Endometrial microvascular endothelial cells (primary cell): Measurements from ENCODE around the gene CORO7. TPM values are rescaled to one million over a fixed set of nuclear protein-coding genes. Genes with fewer than 3 reads are reported as not detected.

Experiments
- total RNA-seq: library from RNA; depleted of rRNA; stranded (reverse); fragments of >200 nt; gene quantifications from one replicate; pipeline ENCODE4 v1.2.3, GENCODE V29; 2015; ENCODE audit errors: inconsistent ontology term

The CORO7 gene
- total RNA-seq, 1 donor from 2014 or later: 28.6 TPM

Other genes starting within 250 kb of the CORO7 start
- not detected for gene SRL, start 174.5 kb downstream of the CORO7 start, total RNA-seq
- gene TFAP4, start 143.6 kb downstream of the CORO7 start, total RNA-seq: 2.9 TPM
- gene GLIS2, start 100.5 kb downstream of the CORO7 start, total RNA-seq: 2.8 TPM
- gene PAM16, start 65.3 kb downstream of the CORO7 start, total RNA-seq: 39.7 TPM
- gene VASN, start 44.7 kb downstream of the CORO7 start, total RNA-seq: 0.09 TPM
- gene DNAJA3, start 9.3 kb upstream of the CORO7 start, total RNA-seq: 48.5 TPM
- gene NMRAL1, start 58.0 kb upstream of the CORO7 start, total RNA-seq: 96.9 TPM
- 103 TPM for gene HMOX2, start 59.8 kb upstream of the CORO7 start, total RNA-seq
- 14.3 TPM for gene CDIP1, start 122.2 kb upstream of the CORO7 start, total RNA-seq
- gene C16orf96, start 139.7 kb upstream of the CORO7 start, total RNA-seq: not detected
- 2.5 TPM for gene UBALD1, start 198.3 kb upstream of the CORO7 start, total RNA-seq
- 52.2 TPM for gene MGRN1, start 208.2 kb upstream of the CORO7 start, total RNA-seq